A549 (cell line): Measurements from ENCODE around the gene CDH22. TPM values are rescaled to one million over a fixed set of nuclear protein-coding genes. Genes with fewer than 3 reads are reported as not detected.

Source experiments
- ATAC-seq, 2 experiments: fragments of 200-7000 bp in 1 of 2; fragments of >200 bp in 1 of 2; cut with Nextera tagmentation in 1 of 2; cut with Tn5 transposase in 1 of 2; 3 replicates each; pipeline versions ENCODE4 v1.8.0 to v1.9.1; 2018 to 2020; ENCODE audit warnings: mild to moderate bottlenecking in 1 of 2, moderate library complexity in 1 of 2
- CTCF ChIA-PET: fragments of 300-600 bp; sonication (Branson Sonifier 250); formaldehyde crosslinking; extraction: SDS; loops from one replicate; lab custom pipeline; 2021; ENCODE audit warnings: antibody characterized with exemption, inconsistent platforms; lab: Yijun Ruan, JAX
- POLR2A ChIA-PET: fragments of 350-600 bp; formaldehyde crosslinking; extraction: SDS; loops from one replicate; lab custom pipeline; 2021; ENCODE audit warnings: antibody characterized with exemption, inconsistent platforms; lab: Yijun Ruan, JAX
- DNase-seq, 2 experiments: peaks; one replicate each; pipeline versions ENCODE4 v3.0.0 to v3.0.0-alpha.2; 2011 to 2016; ENCODE audit warnings: low read depth in 1 of 2, low spot score in 1 of 2
- FAIRE-seq: peaks from 2 replicates; lab custom pipeline; 2011; peaks lifted over from hg19 to GRCh38; lab: Jason Lieb, UNC
- H3K27ac ChIP-seq, 2 experiments: fragments of >200 bp; sonication (Bioruptor Twin); formaldehyde crosslinking; 3 replicates each; pipeline ENCODE4 v1.5.1; 2016 to 2017
- H3K4me1 ChIP-seq: fragments of >200 bp; sonication (Bioruptor Twin); formaldehyde crosslinking; 3 replicates; pipeline ENCODE4 v1.6.1; 2016
- H3K4me2 ChIP-seq: fragments of >200 bp; sonication (Bioruptor Twin); formaldehyde crosslinking; 3 replicates; pipeline ENCODE4 v1.6.1; 2016
- H3K4me3 ChIP-seq: fragments of >200 bp; sonication (Bioruptor Twin); formaldehyde crosslinking; 3 replicates; pipeline ENCODE4 v1.5.1; 2016
- H3K9me3 ChIP-seq: fragments of >200 bp; sonication (Bioruptor Twin); formaldehyde crosslinking; 3 replicates; pipeline ENCODE4 v1.6.1; 2016
- CTCF ChIP-seq: fragments of >200 bp; sonication (Bioruptor Twin); formaldehyde crosslinking; IDR thresholded peaks from 3 replicates; pipeline ENCODE4 v1.5.1; 2016
- E2F6 ChIP-seq: IDR thresholded peaks from 2 replicates; pipeline ENCODE4 v1.6.1; 2012; ENCODE audit warnings: low read depth, borderline replicate concordance
- EHMT2 ChIP-seq: fragments of 200-600 bp; sonication (generic); IDR thresholded peaks from 2 replicates; pipeline ENCODE4 v1.6.1; 2016; ENCODE audit warnings: antibody characterized with exemption, low read depth, mild to moderate bottlenecking, moderate library complexity
- FOSB ChIP-seq: fragments of 250-450 bp; sonication (Bioruptor Pico); IDR thresholded peaks from 2 replicates; pipeline ENCODE4 v1.5.0; 2020; ENCODE audit warnings: mild to moderate bottlenecking, moderate library complexity
- FOXS1 ChIP-seq: fragments of 250-450 bp; sonication (Bioruptor Pico); IDR thresholded peaks from 2 replicates; pipeline ENCODE4 v1.5.0; 2020; ENCODE audit warnings: mild to moderate bottlenecking, moderate library complexity
- HES2 ChIP-seq: fragments of >200 bp; sonication (Bioruptor Twin); formaldehyde crosslinking; IDR thresholded peaks from 2 replicates; pipeline ENCODE4 v1.6.1; 2016
- HEYL ChIP-seq: fragments of 250-450 bp; sonication (Bioruptor Pico); IDR thresholded peaks from 2 replicates; pipeline ENCODE4 v1.8.0; 2021; ENCODE audit warnings: mild to moderate bottlenecking, moderate library complexity
- HOXB13 ChIP-seq: fragments of 250-450 bp; sonication (Bioruptor Pico); IDR thresholded peaks from 2 replicates; pipeline ENCODE4 v1.5.0; 2020; ENCODE audit warnings: low read depth, mild to moderate bottlenecking, moderate library complexity
- JUN ChIP-seq, 2 experiments: fragments of >200 bp; sonication (Bioruptor Twin); formaldehyde crosslinking; IDR thresholded peaks; 2 replicates in 1 of 2; 3 replicates in 1 of 2; pipeline ENCODE4 v1.6.1; 2016 to 2017
- KDM5A ChIP-seq: fragments of 200-600 bp; sonication (generic); IDR thresholded peaks from 2 replicates; pipeline ENCODE4 v1.6.1; 2016; ENCODE audit warnings: antibody characterized with exemption, mild to moderate bottlenecking
- PBX3 ChIP-seq: IDR thresholded peaks from 2 replicates; pipeline ENCODE4 v1.6.1; 2012
- RCOR1 ChIP-seq: fragments of 150-350 bp; IDR thresholded peaks from 2 replicates; pipeline ENCODE4 v1.6.1; 2014; ENCODE audit warnings: antibody characterized with exemption, low read length, low read depth
- SMC3 ChIP-seq: fragments of >200 bp; sonication (Bioruptor Twin); formaldehyde crosslinking; IDR thresholded peaks from 3 replicates; pipeline ENCODE4 v1.6.1; 2018; ENCODE audit warnings: inconsistent platforms
- ZC3H11A ChIP-seq: fragments of 450-650 bp; IDR thresholded peaks from 2 replicates; pipeline ENCODE4 v1.6.1; 2014; ENCODE audit warnings: antibody characterized with exemption, mild to moderate bottlenecking
- ZFP36 ChIP-seq: fragments of 450-650 bp; IDR thresholded peaks from 2 replicates; pipeline ENCODE4 v1.6.1; 2014; ENCODE audit warnings: borderline replicate concordance; ENCODE audit not compliant: partially characterized antibody
- WGBS: methylation state at CpG from one replicate; pipeline ENCODE4 v1.1.6; 2017; ENCODE audit errors: missing lambda C conversion rate; 5-methylcytosine and 5-hydroxymethylcytosine counted together
- polyA plus RNA-seq, 4 experiments: library from polyadenylated mRNA; depleted of rRNA in 3 of 4; stranded (reverse); fragments of >200 nt; fragmentation: RNase III in 1 of 4; extraction: RNeasy Plus Mini Kit Qiagen cat#74134 plus additional on column Dnase treatment in 1 of 4; gene quantifications; 2 replicates in 3 of 4; 3 replicates in 1 of 4; pipeline ENCODE4 v1.2.3, GENCODE V29; 2011 to 2017
- TF ChIP-seq, protein P1 (sequence below): fragments of 250-450 bp; sonication (Bioruptor Pico); IDR thresholded peaks from 2 replicates; pipeline ENCODE4 v1.5.0; 2021; ENCODE audit warnings: mild to moderate bottlenecking, moderate library complexity, borderline replicate concordance
- TF ChIP-seq, protein P2 (sequence below): IDR thresholded peaks from 2 replicates; pipeline ENCODE4 v1.6.1; 2012

Gene CDH22
- polyA plus RNA-seq, 2 of the 4 experiments (the other 2 are of a cell fraction) = not detected

DNA sequence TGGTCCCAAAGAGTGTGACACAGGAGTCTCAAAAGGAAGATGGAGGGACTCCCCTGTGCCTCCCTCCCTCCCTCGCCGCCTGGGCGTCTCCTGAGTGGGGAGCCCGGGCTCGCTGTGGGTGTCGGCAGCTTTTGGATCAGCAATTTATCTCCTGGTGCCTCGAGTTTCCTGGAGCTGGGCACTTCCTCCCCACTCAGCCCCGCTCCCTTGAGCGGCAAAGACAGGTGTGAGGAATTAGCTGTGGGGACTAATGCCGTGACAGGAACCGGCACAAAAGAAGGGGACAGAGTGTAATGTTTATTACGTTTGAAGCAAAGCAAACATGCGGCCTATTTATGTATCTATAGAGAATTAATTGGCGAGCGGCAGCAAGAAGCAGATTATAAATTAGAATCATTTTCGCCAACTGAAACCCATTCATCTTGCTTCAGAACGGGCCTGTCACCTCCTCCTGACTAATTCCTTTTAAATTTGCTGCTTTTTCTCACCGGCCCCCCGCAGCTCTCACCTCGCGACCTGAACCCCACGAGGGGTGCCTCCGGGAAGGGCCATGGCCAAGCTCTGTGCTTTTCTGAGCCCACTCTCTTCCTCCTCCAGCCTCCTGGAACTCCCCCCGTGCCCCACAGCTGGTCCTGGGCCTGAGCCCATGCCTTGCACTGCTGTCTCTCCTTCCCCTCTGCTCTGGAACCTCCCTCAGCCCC is 8.8 kb upstream of the CDH22 start (continued):
- no peak for TF ChIP-seq SMC3
- TF ChIP-seq RCOR1 = no peak

- ATAC-seq (no peak), FAIRE-seq (no peak), DNase-seq (no peak)
- WGBS = 67% methylated on average over 6 of the region's 6 CpGs
- CTCF ChIA-PET = interaction anchor here (1.8 to 7.3 kb wide), 4 partner anchors 8 to 301 kb away, joined by 4 to 45 read pairs (median 8); partner anchors contain the start of gene CDH22
- no peaks in the 10 kb centered on the region for H3K9me3 ChIP-seq
- H3K4me1 ChIP-seq = peaks cover 3% of the 10 kb centered on the region; the same call in 2 of the 3 replicates
- no peak overlapping the region for H3K27ac ChIP-seq
- POLR2A ChIA-PET = no interaction called here
- TF ChIP-seq PBX3 = no peak
- H3K4me3 ChIP-seq = no peak overlapping the region
- no peak overlapping the region for H3K4me2 ChIP-seq
Measured at GRCh38 chr20:46315311-46315710, 7.0 kb upstream of the CDH22 start.

DNA sequence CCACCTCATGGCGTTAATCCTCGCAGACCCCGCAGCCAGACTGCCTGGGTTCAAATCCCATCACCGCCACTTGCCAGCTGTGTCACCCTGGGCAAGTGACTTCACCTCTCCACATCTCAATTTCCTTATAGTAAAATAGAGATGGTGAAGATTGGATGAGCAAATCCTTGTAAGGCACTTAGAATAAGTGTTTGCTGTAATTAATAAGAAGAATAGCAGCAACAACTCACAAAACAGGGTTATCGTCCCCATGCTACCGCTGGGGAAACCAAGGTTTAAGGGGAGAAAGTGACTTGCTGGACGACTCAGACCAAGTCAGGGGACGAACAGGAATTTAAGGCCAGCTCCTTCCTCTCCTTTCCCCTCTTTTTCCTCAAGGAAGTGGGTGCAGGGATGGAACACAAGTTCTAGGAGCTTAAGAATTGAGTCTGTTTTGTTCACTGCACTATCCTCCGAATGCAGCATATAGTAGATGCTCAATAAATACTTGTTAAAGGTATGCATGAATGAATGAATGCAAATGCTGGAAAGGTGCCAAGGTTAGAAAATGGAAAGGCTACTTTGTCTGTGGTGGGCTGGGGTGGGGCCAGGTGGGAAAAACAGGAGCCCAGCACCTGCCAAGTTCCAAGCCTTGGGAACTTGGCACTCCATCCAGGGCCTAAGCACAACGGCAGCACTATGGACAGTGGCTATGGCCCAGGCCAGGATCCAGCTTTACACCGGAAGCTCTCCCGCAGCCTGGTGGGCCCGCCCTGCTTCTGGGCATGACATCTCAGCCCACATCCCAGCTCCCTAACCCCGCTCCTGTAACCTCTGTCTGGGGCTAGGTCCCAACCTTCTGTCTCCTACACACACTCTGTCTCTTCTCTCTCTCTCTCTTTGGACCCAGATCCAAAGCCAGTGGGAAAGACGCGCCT is 4.9 kb upstream of the CDH22 start:
- WGBS = 65% methylated on average over 16 of the region's 16 CpGs
- CTCF ChIA-PET = interaction anchor here (0.7 to 1.8 kb wide), 6 partner anchors 11 to 184 kb away, joined by 3 to 5 read pairs (median 4); no protein-coding TSS in a partner anchor
- Histone ChIP-seq H3K4me1 (peaks cover 3% of the 10 kb centered on the region; the same call in 2 of the 3 replicates), H3K27ac (no peak overlapping the region), H3K9me3 (no peaks in the 10 kb centered on the region), H3K4me2 (peak overlapping the region; percentile 56), H3K4me3 (peak overlapping the region; percentile 5; the same call in 1 of the 3 replicates)
- TF ChIP-seq, protein P1, sequence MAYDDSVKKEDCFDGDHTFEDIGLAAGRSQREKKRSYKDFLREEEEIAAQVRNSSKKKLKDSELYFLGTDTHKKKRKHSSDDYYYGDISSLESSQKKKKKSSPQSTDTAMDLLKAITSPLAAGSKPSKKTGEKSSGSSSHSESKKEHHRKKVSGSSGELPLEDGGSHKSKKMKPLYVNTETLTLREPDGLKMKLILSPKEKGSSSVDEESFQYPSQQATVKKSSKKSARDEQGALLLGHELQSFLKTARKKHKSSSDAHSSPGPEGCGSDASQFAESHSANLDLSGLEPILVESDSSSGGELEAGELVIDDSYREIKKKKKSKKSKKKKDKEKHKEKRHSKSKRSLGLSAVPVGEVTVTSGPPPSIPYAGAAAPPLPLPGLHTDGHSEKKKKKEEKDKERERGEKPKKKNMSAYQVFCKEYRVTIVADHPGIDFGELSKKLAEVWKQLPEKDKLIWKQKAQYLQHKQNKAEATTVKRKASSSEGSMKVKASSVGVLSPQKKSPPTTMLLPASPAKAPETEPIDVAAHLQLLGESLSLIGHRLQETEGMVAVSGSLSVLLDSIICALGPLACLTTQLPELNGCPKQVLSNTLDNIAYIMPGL (CRISPR knock-in tag) = no peak
- TF ChIP-seq FOSB (CRISPR knock-in tag) (no peak), HES2 (no peak), ZFP36 (no peak), E2F6 (no peak), KDM5A (no peak), HEYL (CRISPR knock-in tag) (no peak), EHMT2 (no peak), FOXS1 (CRISPR knock-in tag) (no peak), CTCF (no peak), SMC3 (no peak), ZC3H11A (no peak), HOXB13 (CRISPR knock-in tag) (no peak), JUN (IDR thresholded peaks at IDR 0.05) (no peak)
- TF ChIP-seq, protein P2, sequence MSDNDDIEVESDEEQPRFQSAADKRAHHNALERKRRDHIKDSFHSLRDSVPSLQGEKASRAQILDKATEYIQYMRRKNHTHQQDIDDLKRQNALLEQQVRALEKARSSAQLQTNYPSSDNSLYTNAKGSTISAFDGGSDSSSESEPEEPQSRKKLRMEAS = no peak
- FAIRE-seq (no peak), DNase-seq (no peak), ATAC-seq (no peak)
- POLR2A ChIA-PET = interaction anchor here (0.7 kb wide), 1 partner anchor 93 kb away, joined by 7 read pairs; the partner anchor contains the start of gene ELMO2
